Astrocyte of the spinal cord (primary cell): ENCODE results near the gene GALNT10.

Experiments used
- DNase-seq: peaks from one replicate; pipeline ENCODE4 v3.0.0; 2011; ENCODE audit warnings: low read depth, low spot score
- H3K4me3 ChIP-seq: 2 replicates; pipeline ENCODE4 v1.5.1; 2011; ENCODE audit warnings: low read depth, mild to moderate bottlenecking, low read length, moderate library complexity
- CTCF ChIP-seq: IDR thresholded peaks from 2 replicates; pipeline ENCODE4 v1.5.1; 2012; ENCODE audit warnings: low read depth, mild to moderate bottlenecking, low read length, inconsistent platforms
- in situ Hi-C: cut with HindIII; loops from 2 replicates; pipeline ENCODE4 v1.10.0; 2017; ENCODE audit warnings: low sequenced_read_pairs

The GALNT10 gene

GRCh38 chr5:154165886-154166285 lies 24.6 kb upstream of the GALNT10 start:
- in situ Hi-C loops, result no loop called here
- no peak overlapping the region for H3K4me3 ChIP-seq
- no peak for DNase-seq
- no peak for TF ChIP-seq CTCF

GRCh38 chr5:154166901-154167791 lies 23.4 kb upstream of the GALNT10 start:
- H3K4me3 ChIP-seq, result no peak overlapping the region
- no peak for DNase-seq
- in situ Hi-C loops, result no loop called here
- no peak for TF ChIP-seq CTCF

- in situ Hi-C loops, result no loop called here
- TF ChIP-seq CTCF, result no peak
- no peak for DNase-seq
- H3K4me3 ChIP-seq, result no peak overlapping the region
Observed at GRCh38 chr5:154168395-154168794, 22.1 kb upstream of the GALNT10 start.

GRCh38 chr5:154172785-154173184 lies 17.7 kb upstream of the GALNT10 start:
- TF ChIP-seq CTCF, result no peak
- in situ Hi-C loops, result no loop called here
- no peak overlapping the region for H3K4me3 ChIP-seq
- DNase-seq, result no peak

GRCh38 chr5:154174091-154174490 lies 16.4 kb upstream of the GALNT10 start:
- no peak for DNase-seq
- TF ChIP-seq CTCF, result no peak
- in situ Hi-C loops, result no loop called here
- H3K4me3 ChIP-seq, result no peak overlapping the region

- in situ Hi-C loops, result no loop called here
- TF ChIP-seq CTCF, result no peak
- H3K4me3 ChIP-seq, result no peak overlapping the region
- DNase-seq, result peak; percentile 83
Observed at GRCh38 chr5:154176181-154176580, 14.4 kb upstream of the GALNT10 start.
